ENCODE results near the gene COQ3.

Gene COQ3

GRCh38 chr6:99425647-99426450 is 31.9 kb upstream of the COQ3 start:
- peak overlapping the region; percentile 87 for H3K4me3 ChIP-seq (ENCODE audit: low read length)
- peak; percentile 24 for TF ChIP-seq CTCF (IDR thresholded peaks at IDR 0.05; ENCODE audit: insufficient read depth, low read depth, low read length, missing control alignments)
- peak; percentile 76 for DNase-seq (ENCODE audit: low read depth)

- TF ChIP-seq CTCF (IDR thresholded peaks at IDR 0.05; ENCODE audit: insufficient read depth, low read depth, low read length, missing control alignments), result no peak
- peak within 1 kb of the TSS; percentile 87 for H3K4me3 ChIP-seq (ENCODE audit: low read length)
Measured at GRCh38 chr6:99424761-99425646, 31.0 kb upstream of the COQ3 start, which contains the start of gene PNISR. PNISR (minus strand) TSS chr6:99425308; CDS start chr6:99414659, 10,649 bp downstream.

DNA sequence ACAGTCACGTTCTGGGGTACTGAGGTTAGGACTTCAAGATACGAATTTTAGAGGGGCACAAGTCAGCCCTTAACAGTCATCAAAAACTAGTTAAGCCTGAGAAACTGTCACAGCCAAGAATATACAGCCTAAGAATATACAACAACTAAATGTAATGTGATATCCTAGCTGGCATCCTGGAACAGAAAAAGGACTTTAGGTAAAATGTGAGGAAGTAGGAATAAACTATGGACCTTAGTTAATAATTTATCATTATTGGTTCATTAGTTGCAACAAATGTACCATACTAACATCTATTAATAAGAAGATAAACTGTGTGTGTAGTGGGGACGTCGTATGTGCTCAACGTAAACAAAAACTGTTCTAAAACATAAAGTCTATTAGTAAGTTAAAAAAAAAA is 30.0 kb upstream of the COQ3 start:
- DNase-seq (ENCODE audit: low read depth), result no peak
- no peak for TF ChIP-seq CTCF (IDR thresholded peaks at IDR 0.05; ENCODE audit: insufficient read depth, low read depth, low read length, missing control alignments)
- peak overlapping the region; percentile 87 for H3K4me3 ChIP-seq (ENCODE audit: low read length)

More at GRCh38 chr6:99424761-99425646, 31.0 kb upstream of the COQ3 start, which contains the start of gene PNISR:
- DNase-seq (ENCODE audit: low read depth), result peak; percentile 99

DNA sequence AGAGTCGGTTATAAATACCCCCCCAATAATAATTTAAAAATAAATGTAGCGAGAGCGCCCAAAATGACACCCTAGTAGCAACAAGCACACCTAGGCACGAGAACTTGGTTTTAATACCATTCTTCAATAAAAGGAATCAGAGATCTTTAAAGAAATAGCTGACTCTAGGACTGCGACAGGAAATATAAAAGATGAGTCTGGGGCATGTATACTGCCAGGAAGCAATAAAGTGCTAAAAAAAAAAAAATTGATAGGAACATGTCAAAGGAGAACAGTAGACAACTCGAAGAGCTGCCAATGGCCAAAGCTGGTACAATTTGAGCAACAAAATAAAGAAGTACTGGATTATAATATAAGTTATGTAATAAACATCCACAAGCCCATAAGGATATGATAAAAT is 28.9 kb upstream of the COQ3 start:
- DNase-seq (ENCODE audit: low read depth), result no peak
- H3K4me3 ChIP-seq (ENCODE audit: low read length), result no peak overlapping the region
- TF ChIP-seq CTCF (IDR thresholded peaks at IDR 0.05; ENCODE audit: insufficient read depth, low read depth, low read length, missing control alignments), result no peak

DNA sequence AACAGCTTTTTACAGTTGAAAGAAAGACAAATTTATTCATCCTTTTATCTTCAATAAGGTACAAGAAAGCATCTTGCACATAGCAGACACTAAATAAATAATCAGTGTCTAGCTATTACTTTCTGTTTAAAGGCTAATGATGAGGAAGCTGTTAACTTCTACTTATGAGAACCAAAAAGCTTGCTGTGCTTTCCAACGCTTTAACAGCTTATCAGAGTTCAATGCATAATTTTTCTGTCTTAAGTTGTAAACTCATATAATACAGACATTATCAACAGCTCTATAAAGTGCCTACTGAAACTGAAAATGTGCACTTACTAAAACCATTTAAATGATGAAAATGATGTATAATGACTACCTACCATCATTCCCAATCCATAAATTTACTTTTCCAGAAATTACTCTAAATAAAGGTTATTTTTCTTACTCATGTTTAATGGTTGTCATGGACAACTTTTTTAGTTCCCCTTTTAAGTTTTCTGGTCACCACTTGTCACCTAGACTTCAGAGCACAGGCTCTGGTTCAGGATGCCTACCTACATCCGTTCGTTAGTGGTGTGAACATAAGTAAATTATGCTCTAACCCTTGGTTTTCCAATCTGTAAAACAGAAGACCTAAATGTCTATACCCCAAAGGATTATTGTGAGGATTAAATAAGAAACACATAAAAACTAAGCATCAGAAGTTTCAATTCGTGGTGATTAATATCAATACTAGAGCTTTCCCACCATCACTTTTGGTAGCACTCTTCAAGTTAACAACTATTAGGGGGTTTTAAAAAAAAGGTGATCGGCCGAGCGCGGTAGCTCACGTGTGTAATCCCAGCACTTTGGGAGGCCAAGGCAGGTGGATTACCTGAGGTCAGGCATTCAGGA is 23.1 kb upstream of the COQ3 start:
- H3K4me3 ChIP-seq (ENCODE audit: low read length), result no peak overlapping the region
- no peak for DNase-seq (ENCODE audit: low read depth)
- TF ChIP-seq CTCF (IDR thresholded peaks at IDR 0.05; ENCODE audit: insufficient read depth, low read depth, low read length, missing control alignments), result no peak

GRCh38 chr6:99416226-99416625 is 22.2 kb upstream of the COQ3 start:
- peak; percentile 43 for DNase-seq (ENCODE audit: low read depth)
- H3K4me3 ChIP-seq (ENCODE audit: low read length), result no peak overlapping the region
- no peak for TF ChIP-seq CTCF (IDR thresholded peaks at IDR 0.05; ENCODE audit: insufficient read depth, low read depth, low read length, missing control alignments)
